Endothelial cell (in vitro differentiated cells): Measurements from ENCODE around the gene ARL9. TPM values are rescaled to one million over a fixed set of nuclear protein-coding genes. Genes with fewer than 3 reads are reported as not detected.

Experiments used
- DNase-seq: peaks from one replicate; pipeline ENCODE4 v3.0.0; 2021; ENCODE audit warnings: low spot score
- H3K27ac Mint-ChIP-seq: one replicate; pipeline ENCODE4 v1.8.0; 2021; ENCODE audit warnings: mixed read lengths, inconsistent platforms; ENCODE audit not compliant: unreplicated experiment
- H3K27me3 Mint-ChIP-seq: one replicate; pipeline ENCODE4 v1.8.0; 2021; ENCODE audit warnings: mild to moderate bottlenecking, moderate library complexity, mixed read lengths, inconsistent platforms; ENCODE audit not compliant: unreplicated experiment
- H3K36me3 Mint-ChIP-seq: one replicate; pipeline ENCODE4 v1.8.0; 2021; ENCODE audit warnings: mild to moderate bottlenecking, low read depth, mixed read lengths, inconsistent platforms; ENCODE audit not compliant: unreplicated experiment
- H3K4me1 Mint-ChIP-seq: one replicate; pipeline ENCODE4 v1.8.0; 2021; ENCODE audit warnings: mild to moderate bottlenecking, mixed read lengths, inconsistent platforms; ENCODE audit not compliant: unreplicated experiment
- H3K4me3 Mint-ChIP-seq: one replicate; pipeline ENCODE4 v1.8.0; 2021; ENCODE audit warnings: mild to moderate bottlenecking, mixed read lengths, inconsistent platforms; ENCODE audit not compliant: unreplicated experiment
- H3K9me3 Mint-ChIP-seq: one replicate; pipeline ENCODE4 v1.8.0; 2021; ENCODE audit warnings: mixed read lengths, inconsistent platforms; ENCODE audit not compliant: unreplicated experiment
- total RNA-seq: library from RNA; stranded (reverse); fragmentation: NEBNext Ultra II Directional; extraction: Animal tissue kit (Norgen Biotek cat#: 25700); gene quantifications from one replicate; pipeline ENCODE4 v1.2.1, GENCODE V29; 2021; ENCODE audit not compliant: unreplicated experiment
- TF ChIP-seq, protein P1 (sequence below): fragments of 200-600 bp; sonication (generic); IDR thresholded peaks from one replicate; pipeline ENCODE4 v1.5.0; 2021; ENCODE audit warnings: antibody characterized with exemption; ENCODE audit not compliant: unreplicated experiment

The ARL9 gene
- total RNA-seq, 1 donor from 2014 or later = not detected

- Mint-ChIP-seq H3K27me3 (peaks cover 12% of the 10 kb centered on the region), H3K9me3 (no peaks in the 10 kb centered on the region), H3K27ac (peak overlapping the region; percentile 88), H3K4me1 (peaks cover 44% of the 10 kb centered on the region), H3K4me3 (peak overlapping the region; percentile 88), H3K36me3 (peaks cover 17% of the 10 kb centered on the region)
- no peak for DNase-seq
- TF ChIP-seq, protein P1, sequence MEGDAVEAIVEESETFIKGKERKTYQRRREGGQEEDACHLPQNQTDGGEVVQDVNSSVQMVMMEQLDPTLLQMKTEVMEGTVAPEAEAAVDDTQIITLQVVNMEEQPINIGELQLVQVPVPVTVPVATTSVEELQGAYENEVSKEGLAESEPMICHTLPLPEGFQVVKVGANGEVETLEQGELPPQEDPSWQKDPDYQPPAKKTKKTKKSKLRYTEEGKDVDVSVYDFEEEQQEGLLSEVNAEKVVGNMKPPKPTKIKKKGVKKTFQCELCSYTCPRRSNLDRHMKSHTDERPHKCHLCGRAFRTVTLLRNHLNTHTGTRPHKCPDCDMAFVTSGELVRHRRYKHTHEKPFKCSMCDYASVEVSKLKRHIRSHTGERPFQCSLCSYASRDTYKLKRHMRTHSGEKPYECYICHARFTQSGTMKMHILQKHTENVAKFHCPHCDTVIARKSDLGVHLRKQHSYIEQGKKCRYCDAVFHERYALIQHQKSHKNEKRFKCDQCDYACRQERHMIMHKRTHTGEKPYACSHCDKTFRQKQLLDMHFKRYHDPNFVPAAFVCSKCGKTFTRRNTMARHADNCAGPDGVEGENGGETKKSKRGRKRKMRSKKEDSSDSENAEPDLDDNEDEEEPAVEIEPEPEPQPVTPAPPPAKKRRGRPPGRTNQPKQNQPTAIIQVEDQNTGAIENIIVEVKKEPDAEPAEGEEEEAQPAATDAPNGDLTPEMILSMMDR = no peak
Measured at GRCh38 chr4:56469489-56470210, 35.9 kb upstream of the ARL9 start.

DNA sequence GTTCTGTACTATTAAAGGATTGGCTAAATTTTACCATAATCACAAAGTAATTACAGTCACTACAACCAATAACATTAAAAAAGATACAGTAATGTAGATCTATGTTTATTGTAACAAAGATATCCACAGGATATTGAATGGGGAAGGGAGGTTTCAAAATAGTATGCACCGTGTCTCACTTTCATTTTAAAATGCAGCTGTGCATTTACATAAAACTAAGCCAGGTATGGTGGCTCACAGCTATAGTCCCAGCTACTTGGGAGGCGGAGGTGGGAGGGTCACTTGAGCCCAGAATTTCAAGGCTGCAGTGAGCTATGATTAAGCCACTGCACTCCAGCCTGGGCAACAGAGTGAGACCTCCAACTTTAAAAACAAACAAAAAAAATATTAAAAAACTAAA is 29.7 kb upstream of the ARL9 start:
- TF ChIP-seq, protein P1 = no peak
- Mint-ChIP-seq H3K4me3 (no peak overlapping the region), H3K27me3 (no peaks in the 10 kb centered on the region), H3K27ac (no peak overlapping the region), H3K9me3 (no peaks in the 10 kb centered on the region), H3K36me3 (peaks cover 26% of the 10 kb centered on the region), H3K4me1 (no peaks in the 10 kb centered on the region)
- DNase-seq = no peak

DNA sequence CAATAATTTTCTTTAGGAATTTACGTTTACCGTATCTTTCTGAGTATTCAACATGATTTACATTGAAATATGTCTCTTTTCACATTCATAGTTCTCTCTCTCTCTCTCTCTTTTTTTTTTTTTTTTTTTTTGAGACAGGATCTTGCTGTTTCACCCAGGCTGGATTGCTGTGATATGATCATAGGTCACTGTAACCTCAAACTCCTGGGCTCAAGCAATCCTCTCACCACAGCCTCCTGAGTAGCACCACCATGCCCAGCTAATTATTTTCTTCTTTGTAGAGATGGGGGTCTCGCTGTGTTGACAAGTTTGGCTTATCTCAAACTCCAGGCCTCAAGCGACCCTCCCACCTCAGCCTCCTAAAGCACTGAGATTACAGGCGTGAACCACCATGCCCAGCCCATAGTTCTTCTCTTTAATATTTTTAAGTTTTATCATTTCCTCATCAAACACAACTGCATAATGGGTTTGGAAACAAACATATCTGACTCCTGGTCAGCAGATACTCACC is 28.3 kb upstream of the ARL9 start:
- H3K4me1 Mint-ChIP-seq = no peaks in the 10 kb centered on the region
- H3K27ac Mint-ChIP-seq = no peak overlapping the region
- no peaks in the 10 kb centered on the region for H3K27me3 Mint-ChIP-seq
- no peaks in the 10 kb centered on the region for H3K9me3 Mint-ChIP-seq
- H3K36me3 Mint-ChIP-seq = peaks cover 27% of the 10 kb centered on the region
- no peak for DNase-seq
- no peak overlapping the region for H3K4me3 Mint-ChIP-seq
- TF ChIP-seq, protein P1 = no peak

DNA sequence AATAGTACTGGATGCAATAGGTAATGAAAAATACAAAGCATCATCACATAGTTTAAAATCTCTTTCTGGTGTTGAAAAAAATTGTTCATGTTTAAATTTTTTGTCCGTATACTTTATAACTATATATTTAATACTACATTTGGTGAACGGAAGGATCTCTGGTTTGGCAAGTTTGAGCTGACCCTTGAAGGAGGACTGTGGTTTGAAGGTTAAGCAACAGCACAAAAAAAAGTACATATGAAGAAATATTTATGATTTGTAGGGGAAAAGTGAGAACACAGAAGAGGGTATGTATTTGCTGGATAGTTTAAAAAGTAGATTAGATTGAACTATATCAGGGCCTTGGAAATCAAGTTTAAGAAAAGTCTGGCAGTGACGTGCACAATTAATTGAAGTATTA is 24.9 kb upstream of the ARL9 start:
- peaks cover 22% of the 10 kb centered on the region for H3K36me3 Mint-ChIP-seq
- TF ChIP-seq, protein P1 = no peak

GRCh38 chr4:56496241-56496640 is 9.3 kb upstream of the ARL9 start:
- Mint-ChIP-seq H3K27me3 (peaks cover 2% of the 10 kb centered on the region), H3K9me3 (no peaks in the 10 kb centered on the region)
- TF ChIP-seq, protein P1 = no peak

More for the DNA sequence above, 24.9 kb upstream of the ARL9 start:
- no peak overlapping the region for H3K27ac Mint-ChIP-seq
- H3K9me3 Mint-ChIP-seq = no peaks in the 10 kb centered on the region
- H3K27me3 Mint-ChIP-seq = no peaks in the 10 kb centered on the region
- no peak for DNase-seq
- H3K4me1 Mint-ChIP-seq = no peaks in the 10 kb centered on the region
- no peak overlapping the region for H3K4me3 Mint-ChIP-seq

More at GRCh38 chr4:56496241-56496640, 9.3 kb upstream of the ARL9 start:
- no peak overlapping the region for H3K27ac Mint-ChIP-seq
- peaks cover 22% of the 10 kb centered on the region for H3K36me3 Mint-ChIP-seq
- DNase-seq = no peak
- no peak overlapping the region for H3K4me3 Mint-ChIP-seq
- no peaks in the 10 kb centered on the region for H3K4me1 Mint-ChIP-seq
